ENCODE measurements around the gene BMPR1A.

BMPR1A gene

GRCh38 chr10:86756511-86757112 is at the start of gene BMPR1A:
Gene BMPR1A, plus strand, starts transcription at chr10:86756619. Its CDS starts 119,400 bp downstream, at chr10:86876019.
- no peak for DNase-seq (ENCODE audit: low read depth in 1 of 2, low spot score in 1 of 2)

GRCh38 chr10:86706977-86707376 is 49.4 kb upstream of the BMPR1A start:
- DNase-seq (ENCODE audit: low read depth in 1 of 2, low spot score in 1 of 2), result no peak

- DNase-seq (ENCODE audit: low read depth in 1 of 2, low spot score in 1 of 2), result no peak
These were observed 48.9 kb upstream of the BMPR1A start for GRCh38 chr10:86707505-86707904.

- no peak for DNase-seq (ENCODE audit: low read depth in 1 of 2, low spot score in 1 of 2)
These were observed 48.2 kb upstream of the BMPR1A start for GRCh38 chr10:86708068-86708782.

- DNase-seq (ENCODE audit: low read depth in 1 of 2, low spot score in 1 of 2), result no peak
These were observed 47.5 kb upstream of the BMPR1A start for GRCh38 chr10:86708783-86709380.

- DNase-seq (ENCODE audit: low read depth in 1 of 2, low spot score in 1 of 2), result no peak
These were observed 46.8 kb upstream of the BMPR1A start for GRCh38 chr10:86709396-86710185.

- DNase-seq (ENCODE audit: low read depth in 1 of 2, low spot score in 1 of 2), result peak; percentile 67 to 79
These were observed 45.4 kb upstream of the BMPR1A start for GRCh38 chr10:86710987-86711512.

GRCh38 chr10:86711513-86712316 is 44.7 kb upstream of the BMPR1A start:
- DNase-seq (ENCODE audit: low read depth in 1 of 2, low spot score in 1 of 2), result peak; percentile 16 to 38

- no peak for DNase-seq (ENCODE audit: low read depth in 1 of 2, low spot score in 1 of 2)
These were observed 44.1 kb upstream of the BMPR1A start for GRCh38 chr10:86712317-86712707.

- no peak for DNase-seq (ENCODE audit: low read depth in 1 of 2, low spot score in 1 of 2)
These were observed 41.1 kb upstream of the BMPR1A start for GRCh38 chr10:86715156-86715795.

GRCh38 chr10:86715836-86716235 is 40.6 kb upstream of the BMPR1A start:
- DNase-seq (ENCODE audit: low read depth in 1 of 2, low spot score in 1 of 2), result no peak

GRCh38 chr10:86716466-86716865 is 40.0 kb upstream of the BMPR1A start:
- DNase-seq (ENCODE audit: low read depth in 1 of 2, low spot score in 1 of 2), result no peak

GRCh38 chr10:86718556-86718955 is 37.9 kb upstream of the BMPR1A start:
- no peak for DNase-seq (ENCODE audit: low read depth in 1 of 2, low spot score in 1 of 2)

GRCh38 chr10:86721232-86721631 is 35.2 kb upstream of the BMPR1A start:
- no peak for DNase-seq (ENCODE audit: low read depth in 1 of 2, low spot score in 1 of 2)

GRCh38 chr10:86723009-86723408 is 33.4 kb upstream of the BMPR1A start:
- DNase-seq (ENCODE audit: low read depth in 1 of 2, low spot score in 1 of 2), result no peak

- no peak for DNase-seq (ENCODE audit: low read depth in 1 of 2, low spot score in 1 of 2)
These were observed 32.0 kb upstream of the BMPR1A start for GRCh38 chr10:86724445-86724844.

GRCh38 chr10:86725980-86726676 is 30.3 kb upstream of the BMPR1A start:
- DNase-seq (ENCODE audit: low read depth in 1 of 2, low spot score in 1 of 2), result no peak

- DNase-seq (ENCODE audit: low read depth in 1 of 2, low spot score in 1 of 2), result no peak
These were observed 29.8 kb upstream of the BMPR1A start for GRCh38 chr10:86726677-86726999.

- DNase-seq (ENCODE audit: low read depth in 1 of 2, low spot score in 1 of 2), result no peak
These were observed 28.9 kb upstream of the BMPR1A start for GRCh38 chr10:86727470-86727869.

- no peak for DNase-seq (ENCODE audit: low read depth in 1 of 2, low spot score in 1 of 2)
These were observed 28.4 kb upstream of the BMPR1A start for GRCh38 chr10:86728056-86728455.

All from activated T-helper 1 cell treated with anti-CD3 and anti-CD28 coated beads, Interleukin-2, amount 50 U/mL, for 16 hours (primary cell).